Esophagus squamous epithelium (tissue), 5 donors: ENCODE measurements around the gene RPL7A. TPM values are rescaled to one million over a fixed set of nuclear protein-coding genes. Genes with fewer than 3 reads are reported as not detected.
"Not testable (repeated sequence)": the region's sequence is repeated elsewhere in the genome, so short reads cannot be mapped to it uniquely, and the experiment has no call there.

Source experiments
- DNase-seq: peaks from one replicate; lab custom pipeline; 2025; lab: John Stamatoyannopoulos, UW
- H3K27ac ChIP-seq, 4 donors: fragments of 200-600 bp; sonication (generic); one replicate each; pipeline ENCODE4 v1.5.1; 2016 to 2019; ENCODE audit warnings: mild to moderate bottlenecking in 1 of 4
- H3K27me3 ChIP-seq, 4 donors: fragments of 200-600 bp; sonication (generic); 1 replicate in 3 of 4; 2 replicates in 1 of 4; pipeline versions ENCODE4 v1.5.1 to v1.6.0; 2017 to 2021; ENCODE audit warnings: antibody characterized with exemption in 1 of 4
- H3K36me3 ChIP-seq, 3 donors: fragments of 200-600 bp; sonication (generic); one replicate each; pipeline ENCODE4 v1.5.1; 2016 to 2019
- H3K4me1 ChIP-seq, 3 donors: fragments of 200-600 bp; sonication (generic); one replicate each; pipeline ENCODE4 v1.5.1; 2017 to 2019
- H3K4me3 ChIP-seq, 4 donors: fragments of 200-600 bp; sonication (generic); 1 replicate in 3 of 4; 2 replicates in 1 of 4; pipeline ENCODE4 v1.5.1; 2016 to 2019; ENCODE audit warnings: mild to moderate bottlenecking in 2 of 4, moderate library complexity in 1 of 4
- H3K9me3 ChIP-seq, 3 donors: fragments of 200-600 bp; sonication (generic); one replicate each; pipeline ENCODE4 v1.5.1; 2016 to 2019
- CTCF ChIP-seq, 6 experiments: fragments of 450-650 bp in 4 of 6; fragments of 200-600 bp in 2 of 6; sonication (generic) in 2 of 6; IDR thresholded peaks; one replicate each; pipeline ENCODE4 v1.5.1; 2016 to 2019; ENCODE audit warnings: antibody characterized with exemption in 6 of 6, mild to moderate bottlenecking in 4 of 6, moderate library complexity in 4 of 6
- POLR2A ChIP-seq, 4 donors: fragments of 450-650 bp; IDR thresholded peaks; one replicate each; pipeline ENCODE4 v1.6.1; 2017; ENCODE audit warnings: antibody characterized with exemption in 4 of 4, mild to moderate bottlenecking in 4 of 4, moderate library complexity in 3 of 4
- WGBS, 2 donors: methylation state at CpG; one replicate each; pipeline ENCODE4 v1.1.5; 2018; 5-methylcytosine and 5-hydroxymethylcytosine counted together
- intact Hi-C: fragments of 100-400 bp; cut with DNase I; formaldehyde crosslinking; loops from one replicate; pipeline ENCODE4 v1.15.0; 2022
- total RNA-seq, 4 donors: library from RNA; depleted of rRNA; stranded (reverse); fragments of >200 nt; gene quantifications; one replicate each; pipeline ENCODE4 v1.1.0, GENCODE V29; 2016
- donor health status: DM: yes; HTN: yes; CAD: no.

The RPL7A gene
- total RNA-seq, 4 donors from 2014 or later = 1,828 to 2,553 (median 2,363) TPM

GRCh38 chr9:133329306-133330156, 18.5 kb upstream of the RPL7A start:
- H3K27me3 ChIP-seq, H3K27ac ChIP-seq, intact Hi-C loops, DNase-seq, H3K4me3 ChIP-seq, H3K9me3 ChIP-seq: not testable (repeated sequence)
- Histone ChIP-seq H3K4me1 (peaks cover 9 to 35% (median 9%) of the 10 kb centered on the region in 3 donors), H3K36me3 (peaks cover 18 to 50% (median 33%) of the 10 kb centered on the region in 3 donors)
- 47 to 49% methylated on average over 21 of the region's 21 CpGs for WGBS, 2 donors
- peak; percentile 28 to 83 (median 74) for TF ChIP-seq CTCF (IDR thresholded peaks at IDR 0.05)

- 68 to 77% methylated on average over 10 to 16 of the region's 19 CpGs for WGBS, 2 donors
- TF ChIP-seq CTCF (IDR thresholded peaks at IDR 0.05) (no peak), POLR2A (IDR thresholded peaks at IDR 0.05) (no peak)
- no peaks in the 10 kb centered on the region for H3K9me3 ChIP-seq
- peaks cover 16 to 47% (median 18%) of the 10 kb centered on the region in 3 donors for H3K4me1 ChIP-seq
- no peak for DNase-seq
- no peak overlapping the region for H3K27ac ChIP-seq
- intact Hi-C loops = no loop called here
- peaks cover 18 to 51% (median 33%) of the 10 kb centered on the region in 3 donors for H3K36me3 ChIP-seq
- no peaks in the 10 kb centered on the region for H3K27me3 ChIP-seq
- H3K4me3 ChIP-seq = no peak overlapping the region
These were observed 16.8 kb upstream of the RPL7A start for GRCh38 chr9:133331221-133331620.

GRCh38 chr9:133331641-133332380, 16.2 kb upstream of the RPL7A start:
- intact Hi-C loops = no loop called here
- no peak for DNase-seq
- 95 to 97% methylated on average over 45 to 53 of the region's 57 CpGs for WGBS, 2 donors
- peaks cover 22 to 53% (median 24%) of the 10 kb centered on the region in 3 donors for H3K4me1 ChIP-seq
- no peak overlapping the region for H3K4me3 ChIP-seq
- H3K36me3 ChIP-seq = peaks cover 18 to 51% (median 33%) of the 10 kb centered on the region in 3 donors
- H3K9me3 ChIP-seq = no peaks in the 10 kb centered on the region
- TF ChIP-seq CTCF (IDR thresholded peaks at IDR 0.05) (no peak), POLR2A (IDR thresholded peaks at IDR 0.05) (no peak)
- no peak overlapping the region for H3K27ac ChIP-seq
- H3K27me3 ChIP-seq = no peaks in the 10 kb centered on the region

- intact Hi-C loops = no loop called here
- Histone ChIP-seq H3K4me1 (peaks cover 25 to 58% (median 25%) of the 10 kb centered on the region in 3 donors), H3K4me3 (no peak overlapping the region), H3K27me3 (no peaks in the 10 kb centered on the region), H3K27ac (no peak overlapping the region), H3K36me3 (peaks cover 18 to 51% (median 33%) of the 10 kb centered on the region in 3 donors), H3K9me3 (no peaks in the 10 kb centered on the region)
- TF ChIP-seq CTCF (IDR thresholded peaks at IDR 0.05) (no peak), POLR2A (IDR thresholded peaks at IDR 0.05) (no peak)
- DNase-seq = no peak
- WGBS, 2 donors = 79 to 83% methylated on average over 12 of the region's 20 CpGs
These were observed 15.7 kb upstream of the RPL7A start for GRCh38 chr9:133332381-133332730.

- intact Hi-C loops = no loop called here
- H3K27ac ChIP-seq = no peak overlapping the region
- TF ChIP-seq POLR2A (IDR thresholded peaks at IDR 0.05) (no peak), CTCF (IDR thresholded peaks at IDR 0.05) (no peak)
- no peaks in the 10 kb centered on the region for H3K9me3 ChIP-seq
- no peak for DNase-seq
- H3K4me3 ChIP-seq = no peak overlapping the region
- no peaks in the 10 kb centered on the region for H3K27me3 ChIP-seq
- H3K36me3 ChIP-seq = peaks cover 18 to 51% (median 33%) of the 10 kb centered on the region in 3 donors
- 82 to 94% methylated on average over 5 to 11 of the region's 11 CpGs for WGBS, 2 donors
- H3K4me1 ChIP-seq = peaks cover 25 to 59% (median 25%) of the 10 kb centered on the region in 3 donors
These were observed 15.0 kb upstream of the RPL7A start for GRCh38 chr9:133333011-133333410.
